ENCODE data around the gene ALPP.
"Not testable (repeated sequence)": the region's sequence is repeated elsewhere in the genome, so short reads cannot be mapped to it uniquely, and the experiment has no call there.

Gene ALPP

GRCh38 chr2:232378735-232379151, at the start of gene ALPP:
Gene ALPP, plus strand, starts transcription at chr2:232378751. Its CDS starts 52 bp downstream, at chr2:232378803.
- H3K9ac ChIP-seq (ENCODE audit: low read length); H3K27ac ChIP-seq (ENCODE audit: low read depth, low read length); H3K36me3 ChIP-seq (ENCODE audit: control insufficient read depth, insufficient read depth, low read length); H3K27me3 ChIP-seq (ENCODE audit: control insufficient read depth, insufficient read depth, low read length); H3K9me3 ChIP-seq (ENCODE audit: control insufficient read depth, insufficient read depth, low read depth, low read length); H3K4me1 ChIP-seq (ENCODE audit: control insufficient read depth, insufficient read depth, low read length); H3K4me3 ChIP-seq (ENCODE audit: low read depth, low read length): not testable (repeated sequence)

- Histone ChIP-seq H3K4me3 (ENCODE audit: low read depth, low read length) (no peak overlapping the region), H3K9ac (ENCODE audit: low read length) (no peak overlapping the region), H3K9me3 (ENCODE audit: control insufficient read depth, insufficient read depth, low read depth, low read length) (no peaks in the 10 kb centered on the region), H3K36me3 (ENCODE audit: control insufficient read depth, insufficient read depth, low read length) (no peaks in the 10 kb centered on the region), H3K27ac (ENCODE audit: low read depth, low read length) (peak overlapping the region; percentile 68; the same call in 1 of the 2 replicates), H3K27me3 (ENCODE audit: control insufficient read depth, insufficient read depth, low read length) (no peaks in the 10 kb centered on the region), H3K4me1 (ENCODE audit: control insufficient read depth, insufficient read depth, low read length) (peaks cover 11% of the 10 kb centered on the region; the same call in 1 of the 2 replicates)
Measured at GRCh38 chr2:232329716-232330067, 48.9 kb upstream of the ALPP start.

- Histone ChIP-seq H3K27me3 (ENCODE audit: control insufficient read depth, insufficient read depth, low read length) (no peaks in the 10 kb centered on the region), H3K9ac (ENCODE audit: low read length) (no peak overlapping the region), H3K36me3 (ENCODE audit: control insufficient read depth, insufficient read depth, low read length) (no peaks in the 10 kb centered on the region), H3K4me1 (ENCODE audit: control insufficient read depth, insufficient read depth, low read length) (peaks cover 11% of the 10 kb centered on the region; the same call in 1 of the 2 replicates), H3K27ac (ENCODE audit: low read depth, low read length) (peak overlapping the region; percentile 68; the same call in 1 of the 2 replicates), H3K9me3 (ENCODE audit: control insufficient read depth, insufficient read depth, low read depth, low read length) (no peaks in the 10 kb centered on the region), H3K4me3 (ENCODE audit: low read depth, low read length) (no peak overlapping the region)
Measured at GRCh38 chr2:232330068-232330999, 48.2 kb upstream of the ALPP start.

GRCh38 chr2:232331061-232331460, 47.5 kb upstream of the ALPP start:
- not testable (repeated sequence) for H3K27me3 ChIP-seq (ENCODE audit: control insufficient read depth, insufficient read depth, low read length); H3K9me3 ChIP-seq (ENCODE audit: control insufficient read depth, insufficient read depth, low read depth, low read length); H3K36me3 ChIP-seq (ENCODE audit: control insufficient read depth, insufficient read depth, low read length); H3K9ac ChIP-seq (ENCODE audit: low read length); H3K4me3 ChIP-seq (ENCODE audit: low read depth, low read length); H3K4me1 ChIP-seq (ENCODE audit: control insufficient read depth, insufficient read depth, low read length); H3K27ac ChIP-seq (ENCODE audit: low read depth, low read length)

GRCh38 chr2:232331641-232332040, 46.9 kb upstream of the ALPP start:
- H3K4me1 ChIP-seq (ENCODE audit: control insufficient read depth, insufficient read depth, low read length); H3K4me3 ChIP-seq (ENCODE audit: low read depth, low read length); H3K9ac ChIP-seq (ENCODE audit: low read length); H3K9me3 ChIP-seq (ENCODE audit: control insufficient read depth, insufficient read depth, low read depth, low read length); H3K27ac ChIP-seq (ENCODE audit: low read depth, low read length); H3K36me3 ChIP-seq (ENCODE audit: control insufficient read depth, insufficient read depth, low read length); H3K27me3 ChIP-seq (ENCODE audit: control insufficient read depth, insufficient read depth, low read length): not testable (repeated sequence)

GRCh38 chr2:232332244-232332939, 46.2 kb upstream of the ALPP start:
- not testable (repeated sequence) for H3K27me3 ChIP-seq (ENCODE audit: control insufficient read depth, insufficient read depth, low read length); H3K36me3 ChIP-seq (ENCODE audit: control insufficient read depth, insufficient read depth, low read length); H3K9me3 ChIP-seq (ENCODE audit: control insufficient read depth, insufficient read depth, low read depth, low read length); H3K4me1 ChIP-seq (ENCODE audit: control insufficient read depth, insufficient read depth, low read length); H3K4me3 ChIP-seq (ENCODE audit: low read depth, low read length); H3K9ac ChIP-seq (ENCODE audit: low read length); H3K27ac ChIP-seq (ENCODE audit: low read depth, low read length)

- Histone ChIP-seq H3K4me1 (ENCODE audit: control insufficient read depth, insufficient read depth, low read length) (peaks cover 7% of the 10 kb centered on the region; the same call in 1 of the 2 replicates), H3K27ac (ENCODE audit: low read depth, low read length) (no peak overlapping the region), H3K36me3 (ENCODE audit: control insufficient read depth, insufficient read depth, low read length) (no peaks in the 10 kb centered on the region), H3K4me3 (ENCODE audit: low read depth, low read length) (no peak overlapping the region), H3K9ac (ENCODE audit: low read length) (no peak overlapping the region), H3K27me3 (ENCODE audit: control insufficient read depth, insufficient read depth, low read length) (no peaks in the 10 kb centered on the region), H3K9me3 (ENCODE audit: control insufficient read depth, insufficient read depth, low read depth, low read length) (no peaks in the 10 kb centered on the region)
Measured at GRCh38 chr2:232332940-232333259, 45.7 kb upstream of the ALPP start.

GRCh38 chr2:232333361-232334135, 45.0 kb upstream of the ALPP start:
- H3K36me3 ChIP-seq (ENCODE audit: control insufficient read depth, insufficient read depth, low read length) = no peaks in the 10 kb centered on the region
- no peak overlapping the region for H3K9ac ChIP-seq (ENCODE audit: low read length)
- H3K4me3 ChIP-seq (ENCODE audit: low read depth, low read length) = no peak overlapping the region
- H3K27ac ChIP-seq (ENCODE audit: low read depth, low read length) = no peak overlapping the region
- no peaks in the 10 kb centered on the region for H3K27me3 ChIP-seq (ENCODE audit: control insufficient read depth, insufficient read depth, low read length)
- no peaks in the 10 kb centered on the region for H3K9me3 ChIP-seq (ENCODE audit: control insufficient read depth, insufficient read depth, low read depth, low read length)
- H3K4me1 ChIP-seq (ENCODE audit: control insufficient read depth, insufficient read depth, low read length) = peaks cover 7% of the 10 kb centered on the region; the same call in 1 of the 2 replicates

- not testable (repeated sequence) for H3K9me3 ChIP-seq (ENCODE audit: control insufficient read depth, insufficient read depth, low read depth, low read length); H3K27me3 ChIP-seq (ENCODE audit: control insufficient read depth, insufficient read depth, low read length); H3K9ac ChIP-seq (ENCODE audit: low read length); H3K4me3 ChIP-seq (ENCODE audit: low read depth, low read length); H3K36me3 ChIP-seq (ENCODE audit: control insufficient read depth, insufficient read depth, low read length); H3K4me1 ChIP-seq (ENCODE audit: control insufficient read depth, insufficient read depth, low read length); H3K27ac ChIP-seq (ENCODE audit: low read depth, low read length)
Measured at GRCh38 chr2:232334136-232334884, 44.2 kb upstream of the ALPP start.

- not testable (repeated sequence) for H3K4me1 ChIP-seq (ENCODE audit: control insufficient read depth, insufficient read depth, low read length); H3K9me3 ChIP-seq (ENCODE audit: control insufficient read depth, insufficient read depth, low read depth, low read length); H3K4me3 ChIP-seq (ENCODE audit: low read depth, low read length); H3K27me3 ChIP-seq (ENCODE audit: control insufficient read depth, insufficient read depth, low read length); H3K9ac ChIP-seq (ENCODE audit: low read length); H3K36me3 ChIP-seq (ENCODE audit: control insufficient read depth, insufficient read depth, low read length); H3K27ac ChIP-seq (ENCODE audit: low read depth, low read length)
Measured at GRCh38 chr2:232334885-232335205, 43.7 kb upstream of the ALPP start.

Measured in HUES6 (cell line).